Right lobe of liver (tissue), 4 donors: Measurements from ENCODE around the gene RPA1.

Experiments
- CTCF ChIP-seq, 4 donors: fragments of 200-600 bp in 3 of 4; fragments of 450-650 bp in 1 of 4; IDR thresholded peaks; one replicate each; pipeline versions ENCODE4 v1.5.1 to v1.8.0; 2016 to 2022; ENCODE audit warnings: antibody characterized with exemption in 4 of 4, mild to moderate bottlenecking in 2 of 4
- POLR2A ChIP-seq: fragments of 450-650 bp; IDR thresholded peaks from one replicate; pipeline ENCODE4 v1.6.1; 2017; ENCODE audit warnings: antibody characterized with exemption, mild to moderate bottlenecking
- donor health status: DM: no; HTN: no; CAD: no.
- donor health status: DM: no; HTN: no; CAD: no.
- donor health status: DM: no; HTN: yes; CAD: no.

DNA sequence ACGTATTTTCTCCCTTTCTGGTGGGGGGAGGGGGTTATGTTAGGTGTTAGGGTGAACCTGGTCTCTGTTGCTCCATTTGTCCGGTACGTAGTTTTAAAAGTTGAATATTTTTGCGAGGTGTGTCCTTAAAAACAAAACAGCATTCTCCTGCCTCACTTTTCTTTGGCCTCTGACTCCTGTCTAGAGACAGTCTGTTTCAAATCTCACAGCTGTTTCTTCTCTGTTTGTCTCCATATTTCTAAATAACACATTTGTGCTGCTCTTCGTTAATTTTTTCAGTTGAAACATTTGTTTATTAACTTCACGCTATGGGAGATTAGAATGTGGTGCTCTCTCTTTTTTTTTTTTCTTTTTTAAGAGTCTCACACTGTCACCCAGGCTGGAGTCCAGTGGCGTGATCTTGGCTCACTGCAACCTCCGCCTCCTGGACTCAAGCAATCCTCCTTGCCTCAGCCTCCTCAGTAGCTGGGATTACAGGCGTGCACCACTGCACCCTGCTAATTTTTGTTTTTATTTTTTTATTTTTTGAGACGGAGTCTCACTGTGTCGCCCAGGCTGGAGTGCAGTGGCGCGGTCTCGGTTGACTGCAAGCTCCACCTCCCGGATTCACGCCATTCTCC is 31.7 kb downstream of the RPA1 start:
- TF ChIP-seq POLR2A (no peak), CTCF (IDR thresholded peaks at IDR 0.05) (no peak)
